GM21526 (cell line): ENCODE measurements around the gene SEPHS2.
"Not testable (repeated sequence)": the region's sequence is repeated elsewhere in the genome, so short reads cannot be mapped to it uniquely, and the experiment has no call there.

Experiments used
- ATAC-seq: cut with Tn5 transposase; IDR thresholded peaks from one replicate; pipeline ENCODE4 v1.9.1; 2021; ENCODE audit warnings: moderate library complexity; ENCODE audit not compliant: unreplicated experiment, low FRiP score

The SEPHS2 gene

DNA sequence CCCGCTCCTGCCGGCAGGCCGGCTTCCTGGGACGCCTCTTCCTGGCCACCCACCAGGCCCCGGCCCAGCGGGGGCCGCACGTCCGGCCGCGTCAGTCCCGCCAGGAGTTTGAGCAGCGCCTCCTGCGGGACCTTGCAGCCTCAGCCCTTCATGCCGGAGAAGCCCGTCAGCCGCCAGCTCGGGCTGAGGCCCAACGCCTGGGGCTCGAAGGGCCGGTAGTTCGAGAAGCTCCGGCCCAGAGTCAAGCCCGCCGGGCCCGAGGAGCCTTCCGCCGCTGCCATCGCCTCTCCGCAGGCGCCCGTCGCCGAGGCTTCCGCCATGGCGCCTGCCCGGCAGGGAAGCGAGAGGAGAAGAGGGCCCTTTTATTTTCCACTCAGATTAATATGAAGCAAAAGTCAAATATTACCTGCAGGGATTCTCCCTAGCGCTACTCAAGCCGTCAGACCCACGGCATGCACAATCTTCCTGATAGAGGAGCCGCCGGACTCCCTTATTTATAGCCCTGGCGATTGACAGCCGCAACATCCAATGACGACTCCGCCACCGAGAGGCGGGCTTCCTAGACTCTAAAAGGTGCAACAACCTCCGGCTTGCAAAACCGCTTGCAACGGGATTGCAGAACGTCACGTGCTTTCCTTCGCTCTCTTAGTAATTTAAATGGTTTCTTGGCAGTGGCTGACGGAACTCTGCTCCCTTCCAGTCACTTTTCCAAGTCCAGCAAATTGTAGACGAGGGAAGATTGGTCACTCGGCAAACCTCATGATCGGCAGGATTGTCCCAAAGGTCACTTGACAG, at the start of gene SEPHS2:
TSS of gene SEPHS2 (minus strand) at position 467 of the 795 bp plus-strand sequence. CDS start at position 320, 147 bp downstream.
- ATAC-seq = peak; percentile 63

- no peak for ATAC-seq
These were observed 49.0 kb upstream of the SEPHS2 start for GRCh38 chr16:30494709-30495108.

GRCh38 chr16:30493941-30494488, 48.3 kb upstream of the SEPHS2 start:
- ATAC-seq = no peak

GRCh38 chr16:30491744-30492308, 46.2 kb upstream of the SEPHS2 start:
- no peak for ATAC-seq

- ATAC-seq = no peak
These were observed 45.6 kb upstream of the SEPHS2 start for GRCh38 chr16:30491229-30491628.

- ATAC-seq = no peak
These were observed 44.5 kb upstream of the SEPHS2 start for GRCh38 chr16:30490210-30490609.

DNA sequence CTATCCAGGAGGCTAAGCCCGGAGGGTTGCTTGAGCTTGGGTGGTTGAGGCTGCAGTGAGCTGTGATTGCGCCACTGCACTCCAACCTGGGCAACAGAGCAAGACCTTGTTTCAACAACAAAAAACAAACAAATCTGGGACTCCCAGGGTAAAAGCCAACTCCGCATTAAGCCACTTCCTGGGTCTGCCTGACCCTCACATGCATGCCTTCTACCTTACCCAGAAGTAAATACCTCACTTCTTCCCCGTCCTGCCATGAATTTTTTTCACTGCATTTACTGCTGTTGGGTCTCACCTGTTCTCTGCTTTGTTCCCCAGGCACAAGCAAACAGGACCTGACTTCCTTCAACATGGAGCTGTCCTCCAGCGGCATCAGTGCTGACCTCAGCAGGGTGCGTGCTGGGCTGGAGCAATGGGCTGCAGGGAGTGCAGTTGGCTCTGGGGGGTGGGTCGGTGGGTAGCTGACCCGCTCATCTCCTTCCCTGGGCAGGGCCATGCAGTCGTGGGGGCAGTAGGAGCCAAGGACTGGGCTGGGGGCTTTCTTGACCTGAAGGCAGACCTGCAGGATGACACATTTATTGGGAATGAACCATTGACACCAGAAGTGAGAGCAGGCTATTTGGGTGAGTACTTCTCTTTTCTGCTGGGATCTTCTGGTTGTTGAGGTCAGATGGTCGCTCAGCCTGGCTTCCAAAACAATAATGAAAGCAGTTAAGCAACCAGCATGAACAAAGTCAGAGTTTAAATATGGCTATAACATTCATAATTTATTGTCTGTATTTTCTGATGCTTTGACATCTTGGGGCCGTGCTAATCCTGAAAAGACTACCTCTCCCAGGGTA, 43.3 kb upstream of the SEPHS2 start:
- no peak for ATAC-seq

DNA sequence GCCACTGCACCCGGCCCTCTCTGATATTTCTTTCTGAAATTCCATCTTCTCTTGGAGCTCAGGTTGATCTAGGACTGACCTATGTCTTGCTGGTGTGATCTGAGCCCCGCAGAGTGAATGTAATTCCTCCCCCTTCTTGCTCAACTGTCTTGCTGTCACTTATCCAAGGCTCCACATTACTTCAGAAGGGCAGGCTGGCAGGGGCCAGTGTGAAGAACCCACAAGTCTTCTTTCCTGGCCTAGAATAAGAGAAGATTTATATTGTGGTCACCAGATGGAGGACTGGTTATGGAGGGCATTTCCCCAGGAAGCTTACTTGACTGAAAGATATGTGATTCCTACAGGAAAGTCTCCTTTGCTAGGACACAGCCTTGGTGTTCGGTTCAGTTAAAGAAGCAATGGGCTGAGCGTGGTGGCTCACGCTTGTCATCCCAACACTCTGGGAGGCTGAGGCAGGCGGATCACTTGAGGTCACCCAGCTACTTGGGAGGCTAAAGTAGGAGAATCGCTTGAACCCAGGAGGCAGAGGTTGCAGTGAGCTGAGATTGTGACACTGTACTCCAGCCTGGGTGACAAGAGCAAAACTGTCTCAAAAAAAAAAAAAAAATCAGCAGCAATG, 40.3 kb upstream of the SEPHS2 start:
- ATAC-seq = no peak

DNA sequence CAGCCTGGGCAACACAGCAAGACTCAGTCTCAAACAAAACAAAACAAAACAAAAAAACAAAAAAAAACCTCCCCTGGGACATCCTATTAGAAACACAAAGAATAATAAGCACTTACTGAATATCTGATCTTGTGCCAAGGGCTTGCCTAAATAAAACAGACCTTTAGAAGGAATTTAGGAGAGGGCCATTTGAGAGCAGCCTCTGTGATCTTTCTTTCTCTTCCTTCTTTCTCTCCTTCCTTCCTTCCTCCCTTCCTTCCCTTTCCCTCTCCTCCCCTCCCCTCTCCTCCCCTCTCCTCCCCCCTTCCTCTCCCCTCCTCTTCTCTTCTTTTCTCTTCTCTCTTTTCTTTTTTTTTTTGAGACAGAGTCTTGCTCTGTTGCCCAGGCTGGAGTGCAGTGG, 39.2 kb upstream of the SEPHS2 start:
- no peak for ATAC-seq

- ATAC-seq = no peak
These were observed 36.7 kb upstream of the SEPHS2 start for GRCh38 chr16:30482366-30482765.

DNA sequence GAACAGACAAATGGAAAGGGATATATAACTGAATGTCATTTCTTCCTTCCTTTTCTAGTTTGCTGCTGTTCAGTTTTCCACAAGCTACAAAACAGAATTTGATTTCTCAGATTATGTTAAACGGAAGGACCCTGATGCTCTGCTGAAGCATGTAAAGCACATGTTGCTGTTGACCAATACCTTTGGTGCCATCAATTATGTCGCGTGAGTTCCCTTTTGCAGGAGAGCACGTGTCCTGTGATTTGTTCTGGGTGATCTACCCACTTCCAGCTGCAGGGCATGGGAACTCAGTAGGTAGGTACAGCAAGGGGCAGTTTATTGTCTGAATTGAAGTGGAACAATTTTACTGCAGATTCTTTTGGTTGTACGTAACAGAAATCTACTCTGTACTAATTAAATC, 35.7 kb upstream of the SEPHS2 start:
- ATAC-seq = no peak

DNA sequence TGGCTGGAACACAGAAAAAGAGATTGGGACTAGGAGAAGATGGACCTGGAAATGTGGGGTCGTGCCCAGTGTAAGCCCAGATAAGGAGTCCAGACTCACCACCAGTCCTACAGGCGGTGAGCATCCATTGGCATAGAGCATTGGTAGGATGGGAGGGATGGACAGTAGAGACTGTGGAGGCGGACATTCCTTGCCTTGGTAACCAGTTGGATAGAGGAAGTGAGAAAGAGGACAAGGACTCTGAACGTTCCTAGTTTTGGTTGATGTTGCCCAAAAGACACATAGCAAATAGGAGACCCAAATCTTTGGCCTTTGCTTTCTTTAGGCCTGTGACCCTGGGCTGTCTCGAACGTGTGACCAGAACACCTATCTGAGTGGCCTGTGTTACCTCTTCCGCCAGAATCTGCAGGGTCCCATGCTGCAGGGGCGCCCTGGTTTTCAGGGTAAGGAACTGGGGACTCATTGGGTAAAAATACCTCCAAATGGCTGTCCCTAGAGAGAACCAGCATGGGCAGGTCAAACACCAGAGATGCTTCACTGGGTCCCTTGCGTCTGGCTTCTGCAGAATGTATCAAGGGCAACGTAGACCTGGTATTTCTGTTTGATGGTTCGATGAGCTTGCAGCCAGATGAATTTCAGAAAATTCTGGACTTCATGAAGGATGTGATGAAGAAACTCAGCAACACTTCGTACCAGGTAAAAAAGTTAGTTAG, 33.2 kb upstream of the SEPHS2 start:
- no peak for ATAC-seq

GRCh38 chr16:30477773-30478172, 32.1 kb upstream of the SEPHS2 start:
- ATAC-seq = not testable (repeated sequence)

- no peak for ATAC-seq
These were observed 31.3 kb upstream of the SEPHS2 start for GRCh38 chr16:30476991-30477390.

DNA sequence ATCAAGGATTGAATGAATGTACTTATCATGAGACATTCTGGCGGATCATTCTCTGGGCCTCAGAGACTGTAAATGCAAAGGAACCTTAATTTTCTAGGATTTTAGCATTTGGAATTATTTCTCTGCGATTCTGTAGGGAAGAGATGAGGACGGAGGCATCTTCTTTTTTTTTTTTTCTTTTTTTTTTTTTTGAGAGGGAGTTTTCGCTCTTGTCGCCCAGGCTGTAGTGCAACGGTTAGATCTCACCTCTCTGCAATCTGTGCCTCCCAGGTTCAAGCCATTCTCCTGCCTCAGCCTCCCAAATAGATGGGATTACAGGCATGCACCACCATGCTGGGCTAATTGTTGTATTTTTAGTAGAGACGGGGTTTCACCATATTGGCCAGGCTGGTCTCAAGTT, 29.0 kb upstream of the SEPHS2 start:
- no peak for ATAC-seq

- ATAC-seq = no peak
These were observed 28.4 kb upstream of the SEPHS2 start for GRCh38 chr16:30474074-30474452.

DNA sequence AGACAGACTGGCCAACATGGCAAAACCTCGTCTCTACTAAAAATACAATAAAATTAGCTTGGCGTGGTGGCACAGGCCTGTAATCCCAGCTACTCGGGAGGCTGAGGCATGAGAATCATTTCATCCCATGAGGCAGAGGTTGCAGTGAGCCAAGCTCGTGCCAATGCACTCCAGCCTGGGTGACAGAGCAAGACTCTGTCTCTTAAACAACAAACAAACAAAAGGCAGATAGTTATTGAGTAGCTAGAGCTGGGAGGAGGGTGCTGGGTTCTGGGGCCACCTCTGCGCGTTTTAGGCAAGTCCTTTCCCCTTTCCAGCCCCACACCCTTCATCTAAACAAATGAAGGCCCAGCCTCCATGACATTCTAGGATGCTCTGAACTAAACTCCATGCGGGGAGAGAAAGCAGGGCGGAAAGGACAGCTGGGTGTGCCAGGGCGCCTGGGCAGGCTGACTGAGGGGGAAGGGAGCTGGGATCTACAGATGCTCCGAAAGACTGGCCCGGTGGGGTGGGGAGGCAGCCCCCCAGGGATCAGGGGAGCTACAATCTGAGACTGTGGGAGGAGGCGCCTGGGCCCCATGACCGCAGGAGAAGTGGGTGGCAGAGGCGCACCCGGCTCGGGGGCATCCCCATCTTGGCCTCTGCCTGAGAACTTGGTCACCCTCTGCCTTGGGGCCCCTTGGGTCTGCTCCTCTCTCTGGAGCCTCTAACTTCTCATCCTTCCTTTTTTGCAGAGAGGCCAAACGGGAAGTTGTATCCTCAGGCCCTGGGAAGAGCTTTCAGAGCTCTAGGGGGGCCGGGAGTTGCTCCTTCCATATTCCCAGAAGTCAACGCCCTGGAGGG, 27.8 kb upstream of the SEPHS2 start:
- ATAC-seq = no peak

- peak; percentile 48 for ATAC-seq
These were observed 26.8 kb upstream of the SEPHS2 start, which contains the start of gene ITGAL for GRCh38 chr16:30472328-30472942. Gene ITGAL, plus strand, starts transcription at chr16:30472742. Its CDS starts 96 bp downstream, at chr16:30472838.

- ATAC-seq = no peak
These were observed 24.9 kb upstream of the SEPHS2 start for GRCh38 chr16:30470632-30470995.
